H1 (cell line): ENCODE data around the gene FAM222B. TPM values are rescaled to one million over a fixed set of nuclear protein-coding genes. Genes with fewer than 3 reads are reported as not detected.

Experiments used
- CTCF ChIA-PET: fragments of 300-600 bp; sonication (Branson Sonifier 250); formaldehyde crosslinking; loops from one replicate; lab custom pipeline; 2021; ENCODE audit not compliant: partially characterized antibody; lab: Charles Lee
- POLR2A ChIA-PET: fragments of 300-600 bp; sonication (Branson Sonifier 250); formaldehyde crosslinking; loops from one replicate; lab custom pipeline; 2021; ENCODE audit warnings: inconsistent platforms; ENCODE audit not compliant: partially characterized antibody; lab: Charles Lee
- DNase-seq, 2 experiments: peaks; one replicate each; pipeline versions ENCODE4 v3.0.0 to v3.0.0-alpha.2; 2010 to 2022; ENCODE audit warnings: low spot score in 2 of 2, low read depth in 1 of 2, mixed read lengths in 1 of 2
- FAIRE-seq: peaks from 2 replicates; lab custom pipeline; 2011; peaks lifted over from hg19 to GRCh38; lab: Jason Lieb, UNC
- H2AFZ ChIP-seq: 2 replicates; pipeline ENCODE4 v1.8.1; 2012; ENCODE audit warnings: low read length, inconsistent platforms
- H2AK5ac ChIP-seq: 2 replicates; pipeline ENCODE4 v1.6.1; 2013; ENCODE audit warnings: low read depth, low read length
- H2BK120ac ChIP-seq: replicated peaks from 2 replicates; pipeline ENCODE3; 2013; ENCODE audit warnings: low read depth, low read length, inconsistent platforms
- H2BK12ac ChIP-seq: 2 replicates; pipeline ENCODE4 v1.6.1; 2013; ENCODE audit warnings: low read depth, low read length
- H2BK15ac ChIP-seq: 2 replicates; pipeline ENCODE4 v1.6.1; 2013; ENCODE audit warnings: low read length
- H2BK20ac ChIP-seq: 2 replicates; pipeline ENCODE4 v1.6.1; 2013; ENCODE audit warnings: low read length
- H2BK5ac ChIP-seq: 2 replicates; pipeline ENCODE4 v1.6.1; 2013; ENCODE audit warnings: low read depth, low read length
- H3K14ac ChIP-seq: 2 replicates; pipeline ENCODE4 v1.6.1; 2013; ENCODE audit warnings: inconsistent platforms; ENCODE audit not compliant: insufficient read length
- H3K18ac ChIP-seq: 2 replicates; pipeline ENCODE4 v1.6.1; 2013; ENCODE audit warnings: low read length; ENCODE audit errors: extremely low read depth
- H3K23ac ChIP-seq: 2 replicates; pipeline ENCODE4 v1.6.1; 2013; ENCODE audit warnings: inconsistent platforms; ENCODE audit not compliant: insufficient read length
- H3K23me2 ChIP-seq: 2 replicates; pipeline ENCODE4 v1.6.1; 2013; ENCODE audit warnings: low read depth, low read length
- H3K27ac ChIP-seq: 2 replicates; pipeline ENCODE4 v1.6.1; 2011; ENCODE audit warnings: low read depth, low read length, inconsistent platforms
- H3K27me3 ChIP-seq, 4 experiments: replicated peaks in 1 of 4; 1 replicate in 1 of 4; 2 replicates in 3 of 4; pipeline versions ENCODE4 v1.6.1 to v1.8.1; 2011 to 2013; ENCODE audit warnings: low read length in 3 of 4, mild to moderate bottlenecking in 3 of 4, inconsistent platforms in 2 of 4, mixed read lengths in 2 of 4, moderate library complexity in 1 of 4; ENCODE audit not compliant: control insufficient read depth in 3 of 4, insufficient read depth in 3 of 4; ENCODE audit errors: extremely low read depth in 1 of 4
- H3K36me3 ChIP-seq, 4 experiments: 2 replicates each; pipeline versions ENCODE4 v1.6.1 to v1.8.1; 2011 to 2013; ENCODE audit warnings: mild to moderate bottlenecking in 4 of 4, low read length in 3 of 4, moderate library complexity in 2 of 4, control low read depth in 1 of 4, inconsistent platforms in 1 of 4; ENCODE audit not compliant: insufficient read depth in 4 of 4, control insufficient read depth in 2 of 4
- H3K4ac ChIP-seq: replicated peaks from 2 replicates; pipeline ENCODE3; 2013; ENCODE audit warnings: low read length, low read depth, mixed read lengths, inconsistent platforms; ENCODE audit not compliant: insufficient read length
- H3K4me1 ChIP-seq, 4 experiments: replicated peaks in 1 of 4; 1 replicate in 1 of 4; 2 replicates in 3 of 4; pipeline versions ENCODE4 v1.6.1 to v1.8.1; 2011 to 2013; ENCODE audit warnings: low read length in 3 of 4, inconsistent platforms in 2 of 4, mixed read lengths in 1 of 4; ENCODE audit not compliant: insufficient read depth in 4 of 4, control insufficient read depth in 3 of 4
- H3K4me2 ChIP-seq, 2 experiments: 2 replicates each; pipeline versions ENCODE4 v1.6.1 to v1.8.1; 2011 to 2013; ENCODE audit warnings: low read depth in 2 of 2, low read length in 2 of 2, control low read depth in 1 of 2, inconsistent platforms in 1 of 2, mild to moderate bottlenecking in 1 of 2; ENCODE audit not compliant: insufficient read depth in 1 of 2
- H3K4me3 ChIP-seq, 4 experiments: fragments of 200-600, 300-600 bp in 1 of 4; sonication (generic), shearing (Covaris generic), sonication (Bioruptor Twin) in 1 of 4; 2 replicates each; pipeline versions ENCODE4 v1.5.1 to v1.8.1; 2011 to 2016; ENCODE audit warnings: low read length in 4 of 4, low read depth in 3 of 4, control low read depth in 2 of 4, inconsistent platforms in 2 of 4, mild to moderate bottlenecking in 2 of 4, mixed read lengths in 1 of 4, moderate library complexity in 1 of 4; ENCODE audit not compliant: insufficient read depth in 2 of 4; ENCODE audit errors: extremely low read depth in 1 of 4
- H3K56ac ChIP-seq: replicated peaks from 2 replicates; pipeline ENCODE3; 2013; ENCODE audit warnings: low read depth, mild to moderate bottlenecking, mixed read lengths, low read length, inconsistent platforms; ENCODE audit not compliant: insufficient read length
- H3K79me1 ChIP-seq: 2 replicates; pipeline ENCODE4 v1.6.1; 2013; ENCODE audit warnings: low read depth, low read length, control low read depth
- H3K79me2 ChIP-seq, 2 experiments: 2 replicates each; pipeline versions ENCODE4 v1.6.1 to v1.8.1; 2012 to 2013; ENCODE audit warnings: low read length in 2 of 2, mild to moderate bottlenecking in 2 of 2, inconsistent platforms in 1 of 2; ENCODE audit not compliant: insufficient read depth in 2 of 2, control insufficient read depth in 1 of 2
- H3K9ac ChIP-seq, 4 experiments: replicated peaks in 1 of 4; 1 replicate in 1 of 4; 2 replicates in 3 of 4; pipeline versions ENCODE4 v1.6.1 to v1.8.1; 2011 to 2013; ENCODE audit warnings: low read depth in 3 of 4, low read length in 3 of 4, control low read depth in 2 of 4, mild to moderate bottlenecking in 2 of 4, moderate library complexity in 2 of 4, inconsistent platforms in 1 of 4; ENCODE audit errors: extremely low read depth in 1 of 4
- H3K9me3 ChIP-seq, 2 experiments: 2 replicates each; pipeline versions ENCODE4 v1.6.1 to v1.8.1; 2012 to 2013; ENCODE audit warnings: mild to moderate bottlenecking in 2 of 2, moderate library complexity in 2 of 2, control low read depth in 1 of 2, inconsistent platforms in 1 of 2, low read depth in 1 of 2, low read length in 1 of 2, mixed read lengths in 1 of 2; ENCODE audit not compliant: insufficient read depth in 2 of 2
- H4K20me1 ChIP-seq, 2 experiments: replicated peaks in 1 of 2; 2 replicates each; pipeline versions ENCODE3 to v1.8.1; 2011 to 2013; ENCODE audit warnings: inconsistent platforms in 2 of 2, low read length in 2 of 2, mild to moderate bottlenecking in 1 of 2; ENCODE audit not compliant: insufficient read depth in 2 of 2, control insufficient read depth in 1 of 2
- H4K5ac ChIP-seq: 2 replicates; pipeline ENCODE4 v1.6.1; 2013; ENCODE audit warnings: low read length, low read depth, mixed read lengths, inconsistent platforms; ENCODE audit not compliant: insufficient read length
- H4K8ac ChIP-seq: 2 replicates; pipeline ENCODE4 v1.8.0; 2013; ENCODE audit warnings: mild to moderate bottlenecking, moderate library complexity, low read length, inconsistent platforms; ENCODE audit not compliant: insufficient read depth; ENCODE audit errors: extremely low read depth
- H4K91ac ChIP-seq: replicated peaks from 2 replicates; pipeline ENCODE3; 2013; ENCODE audit warnings: low read length, mixed read lengths, inconsistent platforms; ENCODE audit not compliant: insufficient read length
- ASH2L ChIP-seq: fragments of 200-600, 300-600 bp; sonication (generic); IDR thresholded peaks from one replicate; pipeline ENCODE4 v1.7.1; 2017; ENCODE audit warnings: low read length
- BACH1 ChIP-seq: IDR thresholded peaks from 2 replicates; pipeline ENCODE4 v1.6.1; 2012; ENCODE audit warnings: low read length, improper control_type of control experiment
- BRCA1 ChIP-seq: IDR thresholded peaks from 2 replicates; pipeline ENCODE4 v1.6.1; 2012; ENCODE audit warnings: low read depth, low read length, improper control_type of control experiment
- CBX8 ChIP-seq: fragments of 300-800, 300-1000 bp; sonication (generic); IDR thresholded peaks from 2 replicates; pipeline ENCODE4 v1.7.1; 2016; ENCODE audit warnings: low read depth, low read length, borderline replicate concordance
- CHD2 ChIP-seq: IDR thresholded peaks from 2 replicates; pipeline ENCODE4 v1.6.1; 2012; ENCODE audit warnings: low read length, improper control_type of control experiment
- EGR1 ChIP-seq: IDR thresholded peaks from 2 replicates; pipeline ENCODE4 v1.6.1; 2011; ENCODE audit warnings: low read depth, low read length, borderline replicate concordance
- HDAC6 ChIP-seq: IDR thresholded peaks from one replicate; pipeline ENCODE4 v1.7.1; 2012; ENCODE audit warnings: low read depth, mild to moderate bottlenecking, inconsistent platforms, low read length, moderate library complexity
- JUN ChIP-seq: IDR thresholded peaks from 2 replicates; pipeline ENCODE4 v1.6.1; 2011; ENCODE audit warnings: low read depth, mild to moderate bottlenecking, improper control_type of control experiment, low read length
- RBBP5 ChIP-seq: IDR thresholded peaks from 2 replicates; pipeline ENCODE4 v1.7.1; 2012; ENCODE audit warnings: low read depth, mild to moderate bottlenecking, inconsistent platforms, low read length, moderate library complexity, borderline replicate concordance
- RXRA ChIP-seq: IDR thresholded peaks from 2 replicates; pipeline ENCODE4 v1.6.1; 2011; ENCODE audit warnings: low read depth, mild to moderate bottlenecking, low read length, moderate library complexity; ENCODE audit not compliant: insufficient read depth
- SP4 ChIP-seq: IDR thresholded peaks from 2 replicates; pipeline ENCODE4 v1.6.1; 2012; ENCODE audit warnings: low read length, inconsistent platforms
- SRF ChIP-seq: IDR thresholded peaks from 2 replicates; pipeline ENCODE4 v1.6.1; 2011; ENCODE audit warnings: mild to moderate bottlenecking, low read depth, low read length, moderate library complexity
- TBP ChIP-seq: IDR thresholded peaks from 2 replicates; pipeline ENCODE4 v1.6.1; 2011; ENCODE audit warnings: low read depth, low read length, improper control_type of control experiment
- YY1 ChIP-seq: IDR thresholded peaks from 2 replicates; pipeline ENCODE4 v1.6.1; 2011; ENCODE audit warnings: low read depth, mild to moderate bottlenecking, low read length
- WGBS, 2 experiments: shearing (Covaris generic) in 1 of 2; methylation state at CpG; one replicate each; pipeline versions ENCODE4 v1.1.6 to v1.1.7; 2013 to 2015; ENCODE audit warnings: low lambda C conversion rate in 2 of 2, mixed read lengths in 2 of 2, inconsistent platforms in 1 of 2, low coverage in 1 of 2, missing lambda C conversion rate in 1 of 2; ENCODE audit not compliant: insufficient replicate concordance in 2 of 2, insufficient coverage in 1 of 2, insufficient read length in 1 of 2; ENCODE audit errors: extremely low coverage in 1 of 2, missing lambda C conversion rate in 1 of 2; 5-methylcytosine and 5-hydroxymethylcytosine counted together
- polyA plus RNA-seq, 7 experiments: library from polyadenylated mRNA; depleted of rRNA in 3 of 7; stranded (reverse) in 5 of 7; unstranded in 2 of 7; fragments of >200 nt in 5 of 7; fragments of 200-250 nt in 2 of 7; gene quantifications; 1 replicate in 5 of 7; 2 replicates in 1 of 7; 4 replicates in 1 of 7; pipeline versions ENCODE4 v1.2.1 to v1.2.3, GENCODE V29; 2011 to 2013; ENCODE audit warnings: missing spikeins in 2 of 7, mixed read lengths in 2 of 7
- total RNA-seq: library from RNA; stranded (reverse); fragmentation: NEBNext Ultra II Directional; extraction: Animal tissue kit (Norgen Biotek cat#: 25700); gene quantifications from 2 replicates; pipeline ENCODE4 v1.2.1, GENCODE V29; 2021

The FAM222B gene
- total and polyA plus RNA-seq, 2 of the 8 experiments (the other 6 are each of a cell fraction or from before 2014, with no cell fraction given): 42.1 to 81.7 TPM

DNA sequence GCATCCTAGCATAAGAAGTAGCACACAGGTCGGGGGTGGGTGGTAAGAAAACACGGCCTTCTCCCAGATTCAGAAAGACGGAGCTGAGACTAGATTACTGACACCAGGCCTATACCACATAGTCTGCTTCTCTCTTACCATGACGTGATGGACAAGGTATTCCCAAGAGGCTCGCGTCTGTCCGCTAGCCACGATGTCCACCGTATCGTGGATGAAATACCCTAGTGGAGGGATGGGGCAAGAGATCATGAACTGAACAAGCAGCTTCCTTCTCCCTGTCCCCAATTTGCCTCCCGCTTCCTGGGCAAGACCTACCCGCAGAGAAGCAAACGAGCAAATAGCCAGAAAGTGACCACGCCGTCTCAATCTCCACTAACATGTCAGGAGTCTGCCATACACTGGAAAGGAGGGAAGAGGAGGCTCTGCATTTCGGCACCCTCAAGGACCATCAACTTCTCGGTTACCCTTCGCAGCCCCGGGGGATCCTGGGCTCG lies 117.4 kb downstream of the FAM222B start:
- Histone ChIP-seq H2AK5ac (peak overlapping the region; percentile 67; the same call in 1 of the 2 replicates), H3K4me1 (peaks cover 0 to 15% (median 6%) of the 10 kb centered on the region in 4 experiments; a peak in 6 of 7 replicates), H3K79me1 (no peaks in the 10 kb centered on the region; the same call in 1 of the 2 replicates), H2AFZ (no peak overlapping the region), H2BK120ac (no peak overlapping the region), H4K5ac (peak overlapping the region; percentile 1), H3K27me3 (no peaks in the 10 kb centered on the region), H3K27ac (peak overlapping the region; percentile 89), H3K36me3 (peaks cover 19 to 49% (median 36%) of the 10 kb centered on the region in 4 experiments), H2BK12ac (no peak overlapping the region), H3K56ac (peak overlapping the region; percentile 11), H2BK5ac (peak overlapping the region; percentile 93), H2BK20ac (peak overlapping the region; percentile 66; the same call in 1 of the 2 replicates), H4K8ac (no peak overlapping the region), H2BK15ac (no peak overlapping the region), H3K9ac (peak overlapping the region; percentile 63 to 93 (median 84)), H3K14ac (no peak overlapping the region), H3K4ac (peak overlapping the region; percentile 11), H3K18ac (peak overlapping the region; percentile 98), H3K23ac (no peak overlapping the region), H3K9me3 (no peaks in the 10 kb centered on the region), H3K4me2 (peak overlapping the region; percentile 85 to 95), H3K4me3 (peak overlapping the region; percentile 57 to 81 (median 72)), H4K20me1 (peaks cover 6 to 19% of the 10 kb centered on the region in 2 experiments), H4K91ac (peak overlapping the region; percentile 99), H3K79me2 (peaks cover 3 to 36% of the 10 kb centered on the region in 2 experiments; a peak in 3 of 4 replicates), H3K23me2 (peaks cover 20% of the 10 kb centered on the region)
- 6% methylated on average over 20 of the region's 20 CpGs; no CpG with 5 or more reads in 1 of the 2 experiments for WGBS, 2 experiments
- ChIA-PET POLR2A (interaction anchor here (0.7 to 17.6 kb wide), 38 partner anchors 8 to 344 kb away, joined by 3 to 813 read pairs (median 4); partner anchors contain the start of genes ALDOC, BLTP2, DHRS13 and FAM222B), CTCF (interaction anchor here (0.9 to 16.9 kb wide), 10 partner anchors 9 to 228 kb away, joined by 3 to 316 read pairs (median 4); partner anchors contain the start of genes DHRS13 and TRAF4)
- DNase-seq (no peak), FAIRE-seq (no peak)
- TF ChIP-seq ASH2L: peak; percentile 48
- TF ChIP-seq RXRA: no peak
- no peak for TF ChIP-seq BACH1
- TF ChIP-seq EGR1: no peak
- TF ChIP-seq CBX8: no peak
- TF ChIP-seq CHD2: no peak
- no peak for TF ChIP-seq YY1
- no peak for TF ChIP-seq JUN
- no peak for TF ChIP-seq SRF
- TF ChIP-seq HDAC6: no peak
- no peak for TF ChIP-seq RBBP5
- TF ChIP-seq TBP: no peak
- TF ChIP-seq BRCA1: no peak
- no peak for TF ChIP-seq SP4
